Cortex of kidney (tissue), 1 donor: ENCODE data around the gene SMARCE1.
"Not testable (repeated sequence)": the region's sequence is repeated elsewhere in the genome, so short reads cannot be mapped to it uniquely, and the experiment has no call there.

Source experiments
- DNase-seq: peaks from one replicate; lab custom pipeline; 2025; lab: John Stamatoyannopoulos, UW

SMARCE1 gene

DNA sequence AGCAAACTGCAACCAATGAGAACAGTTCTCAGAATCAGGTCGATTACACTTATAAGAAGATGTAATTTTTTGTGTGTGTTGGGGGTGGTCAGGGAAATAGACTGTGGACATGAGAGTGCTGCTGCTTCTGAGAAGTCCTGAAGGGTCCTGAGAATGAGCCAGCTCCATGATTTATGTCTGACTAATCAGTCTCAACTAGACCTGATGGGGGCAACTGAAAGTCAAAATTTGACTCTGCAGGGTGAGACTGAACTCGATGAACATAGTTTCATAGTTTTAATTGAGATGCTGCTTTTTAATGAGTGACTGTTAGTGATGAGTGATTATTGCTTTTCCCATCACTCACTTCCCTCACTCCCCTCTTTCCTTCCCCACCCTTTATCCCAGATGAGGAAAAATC lies 37.3 kb downstream of the SMARCE1 start:
- no peak for DNase-seq

DNA sequence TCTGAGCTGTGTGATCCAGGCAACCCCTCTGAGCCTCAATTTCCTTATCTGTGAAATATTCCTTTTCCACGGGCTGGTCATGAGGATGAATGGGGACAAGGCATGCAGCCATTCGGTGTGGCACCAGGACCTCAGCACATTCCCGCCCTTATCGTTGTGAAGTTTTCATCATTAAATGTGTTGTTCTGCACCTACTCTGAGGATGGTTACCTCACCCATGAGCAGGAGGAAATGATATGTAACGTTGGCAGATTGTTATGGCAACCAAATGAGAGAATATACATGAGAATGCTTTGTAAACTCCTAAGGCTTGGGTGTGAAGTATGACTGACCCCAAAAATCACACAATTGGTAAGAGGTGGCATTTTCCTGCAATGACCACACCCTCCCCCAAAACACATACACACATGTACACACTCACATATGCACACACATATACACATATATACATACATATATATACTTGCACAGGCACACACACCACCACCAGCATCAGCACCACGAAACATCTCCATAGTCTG lies 39.5 kb downstream of the SMARCE1 start:
- no peak for DNase-seq

DNA sequence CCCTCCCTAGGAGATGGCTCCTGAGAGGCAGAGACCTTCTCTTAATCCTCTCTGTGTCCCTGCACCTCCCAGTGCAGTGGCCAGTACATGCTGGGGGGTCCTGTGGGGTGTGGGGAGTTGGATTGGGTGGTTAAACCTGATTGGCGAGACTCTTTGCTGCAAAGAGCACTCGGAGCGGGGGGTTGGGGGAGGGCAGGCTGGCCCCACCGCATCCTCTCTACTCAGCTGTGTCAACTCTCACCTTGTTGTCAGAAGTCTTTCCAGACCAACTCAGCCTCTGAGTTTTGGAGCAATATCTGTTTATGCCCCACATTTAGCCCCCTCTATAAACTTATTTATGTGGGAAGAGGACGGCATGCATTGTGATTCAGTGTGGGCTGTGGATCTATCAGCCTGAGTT lies 40.0 kb downstream of the SMARCE1 start:
- DNase-seq = no peak

DNA sequence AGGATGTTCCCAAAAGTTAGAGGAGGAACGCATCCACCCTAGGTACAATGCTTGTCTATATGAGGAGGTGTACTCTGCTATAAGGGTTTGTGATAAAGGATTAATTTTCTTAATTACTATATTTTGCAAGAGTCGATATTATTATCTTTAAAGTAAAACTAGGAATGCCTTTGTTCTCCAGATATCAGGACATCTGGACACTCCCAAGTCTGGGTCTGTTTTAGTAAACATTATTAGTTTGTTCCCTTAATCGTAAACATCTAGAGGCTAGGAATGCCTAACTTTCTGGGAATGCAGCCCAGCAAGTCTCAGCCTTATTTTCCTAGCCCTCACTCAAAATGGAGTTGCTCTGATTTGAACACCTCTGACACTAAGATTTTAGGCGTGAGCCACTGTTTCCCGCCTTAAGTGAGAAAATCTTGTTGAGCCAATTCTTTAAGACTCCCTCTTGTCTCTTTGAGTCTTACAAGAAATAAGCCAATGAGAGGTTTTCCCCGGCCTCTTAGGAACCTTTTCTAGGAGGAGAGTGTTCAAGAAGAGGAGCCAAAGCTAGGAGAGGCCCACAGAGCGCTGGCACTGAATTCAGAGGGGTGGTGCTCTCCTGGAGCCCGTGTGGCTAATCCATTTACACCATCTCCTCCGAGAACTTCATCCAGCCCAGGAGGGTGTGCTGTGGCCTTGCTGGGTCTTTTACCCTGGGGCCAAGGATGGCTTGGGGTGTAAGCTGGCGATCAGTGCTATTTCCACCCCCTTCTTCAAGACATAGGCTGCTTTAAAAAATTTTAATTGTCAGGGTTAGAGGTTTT lies 40.9 kb downstream of the SMARCE1 start:
- DNase-seq = no peak

DNA sequence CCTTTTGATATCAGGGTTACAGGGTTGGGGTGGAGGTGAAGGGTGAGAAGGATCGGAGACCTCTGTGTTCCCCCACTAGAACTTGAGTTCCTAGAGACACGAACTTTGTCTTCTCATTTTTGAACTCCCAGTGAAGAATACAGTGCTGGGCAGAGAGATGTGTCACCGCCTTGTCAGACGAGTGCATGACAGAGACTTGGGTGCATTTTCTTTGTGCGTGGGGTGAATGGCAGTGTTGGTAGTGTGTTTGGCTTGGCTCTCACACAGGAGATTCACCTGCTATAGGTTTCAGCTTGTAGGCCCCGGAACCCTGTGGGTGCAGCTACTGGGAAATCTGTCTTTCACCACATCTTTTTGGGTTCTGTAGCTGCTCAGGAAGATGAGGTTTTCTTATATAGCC lies 42.3 kb downstream of the SMARCE1 start:
- no peak for DNase-seq

DNA sequence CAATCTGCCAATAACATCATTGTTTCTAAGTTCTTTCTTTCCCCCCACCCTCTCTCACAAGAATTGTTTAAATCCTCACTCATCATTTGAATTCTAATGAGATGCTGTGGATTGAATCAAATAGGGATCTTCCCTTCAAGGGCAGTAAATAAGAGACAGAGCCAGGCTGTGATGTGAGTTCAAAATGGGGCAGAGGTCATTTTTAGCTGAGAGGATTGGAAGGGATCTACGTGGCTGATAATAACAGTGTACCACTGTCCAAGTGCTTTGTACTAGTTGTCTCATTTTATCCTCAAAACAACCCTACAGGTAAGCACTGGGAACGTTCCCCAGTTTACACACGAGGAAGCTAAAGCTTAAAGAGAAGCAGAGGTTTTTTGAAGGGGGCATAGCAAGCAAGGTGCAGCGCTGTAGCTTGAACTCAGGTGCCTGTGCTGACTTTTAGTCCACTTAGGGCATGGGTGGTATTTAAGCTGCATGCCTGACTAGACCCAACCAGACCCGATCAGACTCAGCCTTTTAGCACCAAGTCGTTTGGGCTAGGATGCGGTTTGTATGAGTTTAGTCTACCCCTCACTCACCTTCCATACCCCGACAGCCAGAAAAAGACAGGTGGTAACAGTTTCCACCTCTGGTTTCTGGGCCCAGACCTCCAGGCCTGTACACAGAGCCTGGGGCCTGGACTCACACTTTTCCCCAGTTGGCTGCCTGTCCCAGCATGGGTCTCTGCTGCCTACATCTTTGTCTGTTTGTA lies 43.1 kb downstream of the SMARCE1 start:
- DNase-seq = no peak

DNA sequence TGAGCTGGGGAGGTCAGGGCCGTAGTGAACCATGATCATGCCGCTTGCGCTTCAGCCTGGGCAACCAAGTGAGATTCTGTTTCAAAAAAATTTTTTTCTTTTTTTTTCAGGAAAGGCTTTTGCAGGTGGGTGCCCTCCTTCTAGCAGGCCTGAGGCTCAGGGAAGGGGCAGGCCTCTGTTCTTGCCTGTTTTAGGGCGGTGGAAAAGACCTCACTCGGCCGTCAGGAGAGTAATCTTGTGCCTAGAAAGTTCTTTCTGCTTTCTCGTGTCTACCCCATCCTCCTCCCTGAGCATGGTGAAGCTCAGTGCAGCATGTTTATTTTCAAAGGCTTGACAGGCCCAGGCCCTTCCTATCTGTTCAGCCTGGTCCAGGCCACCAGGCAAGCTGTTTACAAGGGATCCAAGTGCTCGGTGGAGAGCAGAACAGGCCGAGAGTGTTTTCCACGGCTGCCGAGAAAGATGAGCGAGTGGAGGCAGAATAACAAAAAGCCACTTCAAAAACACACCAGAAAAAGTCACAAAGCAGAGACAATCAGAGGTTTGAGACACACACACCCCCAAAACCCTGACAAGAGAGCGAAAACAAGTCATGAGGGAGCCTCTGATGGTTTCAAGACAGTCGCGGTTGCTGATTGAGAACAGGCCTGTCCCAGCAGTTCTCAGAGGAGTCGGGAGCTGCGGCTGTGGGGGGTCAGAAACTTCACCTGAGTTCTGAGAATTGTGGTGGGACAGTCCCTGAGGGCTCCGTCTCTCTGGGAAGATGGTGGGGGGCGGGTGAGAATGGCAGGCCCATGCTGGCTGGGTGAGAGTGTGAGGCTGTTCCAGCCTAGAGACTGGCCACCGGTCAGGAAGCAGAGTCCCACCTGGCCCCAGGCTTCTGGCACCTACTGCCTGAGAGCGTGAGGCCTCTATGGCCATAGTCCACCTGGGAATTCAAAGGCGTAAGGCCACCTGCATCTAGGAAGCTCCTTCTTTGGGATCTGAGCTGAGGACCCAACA lies 44.9 kb downstream of the SMARCE1 start:
- no peak for DNase-seq

DNA sequence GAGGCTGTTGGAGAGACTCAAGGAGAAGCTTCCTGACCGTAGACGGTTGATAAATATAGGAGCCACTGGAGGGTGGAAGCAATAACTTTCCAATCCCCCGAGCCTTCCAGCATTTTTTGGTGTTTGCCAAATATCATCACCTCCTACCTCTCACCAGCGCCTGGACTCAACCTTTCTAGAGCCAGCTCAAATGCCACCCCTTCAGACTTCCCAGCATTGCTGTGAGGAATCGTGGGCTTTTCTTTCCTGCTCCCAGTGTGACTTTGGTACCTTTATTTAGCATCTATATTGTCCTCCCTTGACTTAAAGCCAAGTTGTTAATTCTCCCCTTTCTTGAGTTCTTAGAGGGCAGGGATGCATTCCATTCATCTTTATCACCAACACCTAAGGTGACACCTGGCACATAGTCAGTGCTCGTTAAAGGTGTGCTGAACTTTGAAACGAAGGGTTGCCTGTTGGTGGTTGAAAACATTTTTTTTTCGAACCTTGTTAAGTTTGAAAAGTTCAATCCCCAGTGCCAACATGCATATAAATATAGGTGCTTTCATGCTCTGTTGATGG lies 47.1 kb downstream of the SMARCE1 start:
- DNase-seq = no peak

DNA sequence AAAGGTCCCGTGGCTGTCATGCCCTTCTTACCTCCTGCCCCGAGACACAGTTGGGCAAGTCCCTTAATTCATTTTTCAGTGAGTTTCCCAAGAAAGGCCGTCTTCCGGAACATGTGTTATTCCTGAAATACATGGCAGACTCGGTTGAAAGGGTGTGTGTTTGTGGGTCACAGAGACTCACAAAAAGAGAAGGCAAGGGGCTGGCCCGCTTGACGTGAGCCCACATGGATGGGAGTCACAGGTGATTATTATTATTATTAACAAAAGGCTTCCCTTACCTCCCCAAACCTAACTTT lies 48.2 kb downstream of the SMARCE1 start:
- DNase-seq = no peak

DNA sequence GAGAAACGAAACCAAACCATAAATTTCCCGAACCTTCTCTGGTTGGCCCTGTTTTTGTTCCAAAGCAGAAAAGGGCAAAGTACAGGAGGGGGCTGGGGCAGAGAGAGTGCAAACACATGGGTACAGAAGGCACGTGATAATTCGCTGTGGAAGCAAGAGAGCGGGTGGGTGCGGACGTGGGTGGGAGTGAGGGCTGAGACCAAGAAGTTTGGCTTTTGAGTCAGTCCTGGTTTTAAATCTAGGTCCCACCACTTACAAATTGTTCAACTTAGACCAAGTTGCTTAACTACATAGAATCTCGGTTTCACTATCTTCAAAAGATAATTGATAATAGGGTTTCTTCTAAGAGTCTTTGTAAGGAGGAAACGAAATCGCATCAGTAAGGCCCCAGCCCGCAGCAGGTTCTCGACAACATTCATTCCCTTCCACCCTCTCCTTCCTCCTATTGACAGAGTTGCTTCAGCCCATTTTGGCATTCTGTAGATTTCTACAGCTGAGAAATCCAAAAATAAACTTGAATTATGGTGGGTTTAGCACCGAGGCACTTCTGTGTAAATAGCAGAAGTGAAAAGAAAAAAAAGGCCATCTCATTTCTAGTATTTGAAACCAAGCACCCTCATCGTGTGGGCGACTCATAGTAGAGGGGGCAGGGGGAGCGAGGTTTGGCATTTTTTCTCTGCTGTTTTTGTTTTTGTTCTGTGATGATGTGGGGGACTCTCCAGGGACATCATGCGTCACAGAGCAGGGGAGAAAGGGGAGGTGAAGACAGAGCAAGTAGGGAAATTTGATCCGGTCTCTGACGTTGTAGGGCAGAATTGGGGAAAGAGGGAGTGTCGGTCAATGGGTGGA lies 48.8 kb downstream of the SMARCE1 start:
- no peak for DNase-seq

DNA sequence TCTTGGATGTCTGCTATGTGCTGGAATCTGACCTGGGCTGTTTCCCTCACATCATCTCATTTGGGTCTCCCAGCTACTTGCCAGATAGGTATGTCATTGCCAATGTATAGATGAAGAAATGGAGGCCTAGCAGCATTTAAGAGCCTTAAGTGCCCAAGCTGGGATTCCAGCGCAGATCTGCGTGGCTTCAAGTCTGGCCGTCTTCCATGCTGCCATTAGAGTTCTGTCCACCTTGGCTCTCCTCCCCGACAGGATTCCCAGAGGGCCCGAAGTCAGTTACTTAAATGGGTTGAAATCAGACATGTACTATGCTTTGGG lies 49.4 kb downstream of the SMARCE1 start:
- no peak for DNase-seq

DNA sequence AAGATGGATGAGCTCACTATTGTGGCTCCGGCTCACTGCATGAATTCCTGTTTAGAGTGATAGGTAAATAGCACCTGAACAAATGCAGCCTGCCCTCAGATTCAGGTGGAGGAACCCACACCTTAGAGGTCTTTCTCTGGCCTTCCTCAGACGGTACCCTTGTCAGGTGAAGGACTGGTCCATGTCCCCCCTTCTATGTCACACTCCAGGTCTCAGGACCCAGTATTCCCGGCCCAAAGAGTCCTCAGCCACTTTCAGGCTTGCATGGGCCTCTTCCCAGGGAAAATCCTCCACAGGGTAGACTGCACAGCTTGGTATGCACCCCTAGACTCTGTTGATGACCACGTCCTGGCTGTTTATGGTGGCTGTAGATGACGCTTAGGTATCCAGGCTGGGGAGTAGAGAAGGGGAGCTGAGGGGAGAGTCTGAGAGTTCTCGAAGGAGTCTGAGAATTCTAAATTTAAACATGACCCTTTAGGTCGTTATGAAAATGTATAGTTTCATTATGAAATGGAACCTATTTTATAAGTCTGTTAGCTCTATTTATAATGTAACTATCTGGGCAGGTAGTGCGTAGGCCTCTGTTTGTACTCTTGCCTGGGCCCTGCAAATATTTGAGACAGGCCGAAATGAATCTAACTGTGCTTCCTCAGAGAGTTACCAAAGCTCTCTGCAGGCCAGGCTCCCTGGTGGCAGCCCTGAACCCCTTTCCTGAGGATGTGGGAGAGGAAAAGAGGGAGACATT lies 49.9 kb downstream of the SMARCE1 start:
- DNase-seq = no peak

DNA sequence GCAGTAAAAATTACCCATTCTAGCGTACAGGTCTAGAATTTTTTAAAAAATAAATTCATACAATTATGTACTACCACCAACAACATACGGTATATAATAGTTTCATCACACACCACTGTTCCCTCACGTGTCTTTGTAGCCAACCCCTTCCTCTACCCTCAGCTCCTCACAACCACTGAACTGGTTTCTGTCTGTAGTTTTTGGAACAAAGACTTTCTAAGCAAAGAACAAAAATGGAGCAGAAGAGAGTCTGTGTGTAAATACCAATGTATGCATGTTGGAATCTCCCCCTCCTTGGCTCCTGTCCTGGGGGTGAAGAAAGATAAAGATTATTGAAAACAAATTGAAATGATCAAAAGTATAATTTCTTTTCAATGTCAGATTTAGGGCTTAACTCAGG lies 50.5 kb downstream of the SMARCE1 start:
- no peak for DNase-seq

DNA sequence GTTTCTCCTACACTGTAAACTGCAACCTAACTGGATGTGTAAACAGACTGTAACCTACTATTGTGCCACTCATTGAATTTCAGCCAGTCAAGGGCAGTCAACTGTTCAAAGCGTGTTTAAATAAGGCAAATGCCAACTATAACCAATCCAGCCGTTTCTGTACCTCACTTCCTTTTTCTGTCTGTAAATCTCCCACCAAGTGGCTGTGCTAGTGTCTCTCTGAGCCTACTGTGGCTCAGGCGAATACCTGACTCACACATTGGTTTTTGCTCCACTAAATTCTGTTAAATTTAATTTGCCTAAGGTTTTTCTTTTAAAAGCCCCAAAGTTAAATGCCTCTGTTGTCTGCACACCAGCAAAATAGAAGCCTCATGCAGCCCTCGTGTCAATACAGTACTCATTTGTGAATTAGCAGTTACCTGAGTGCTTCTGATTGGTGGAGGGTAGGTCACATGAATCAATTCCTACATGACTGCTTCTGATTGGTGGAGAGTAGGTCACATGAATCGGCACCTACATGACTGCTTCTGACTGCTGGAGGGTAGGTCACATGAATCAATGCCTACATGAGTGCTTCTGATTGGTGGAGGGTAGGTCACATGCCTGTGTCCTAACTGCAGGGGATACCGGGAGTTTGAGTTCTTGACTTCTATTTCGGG lies 51.2 kb downstream of the SMARCE1 start:
- DNase-seq = no peak

DNA sequence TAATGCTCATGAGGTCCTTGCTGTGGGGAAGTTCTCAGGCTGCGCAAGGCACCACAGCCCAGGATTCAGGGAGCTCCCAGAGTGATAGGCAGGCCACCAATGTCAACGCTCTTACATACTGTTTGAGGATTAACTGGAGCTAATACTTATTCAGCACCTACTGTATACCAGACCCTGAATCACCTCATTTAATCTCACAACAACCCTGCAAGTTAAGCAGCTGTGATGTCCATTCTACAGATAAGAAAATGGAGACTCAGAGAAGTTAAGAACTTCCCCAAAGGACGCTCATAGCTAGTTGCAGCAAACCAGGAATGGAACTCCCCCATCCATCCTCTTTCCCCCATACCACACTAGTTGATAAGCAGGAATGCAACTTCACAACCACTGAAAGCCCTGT lies 56.9 kb downstream of the SMARCE1 start:
- no peak for DNase-seq

DNA sequence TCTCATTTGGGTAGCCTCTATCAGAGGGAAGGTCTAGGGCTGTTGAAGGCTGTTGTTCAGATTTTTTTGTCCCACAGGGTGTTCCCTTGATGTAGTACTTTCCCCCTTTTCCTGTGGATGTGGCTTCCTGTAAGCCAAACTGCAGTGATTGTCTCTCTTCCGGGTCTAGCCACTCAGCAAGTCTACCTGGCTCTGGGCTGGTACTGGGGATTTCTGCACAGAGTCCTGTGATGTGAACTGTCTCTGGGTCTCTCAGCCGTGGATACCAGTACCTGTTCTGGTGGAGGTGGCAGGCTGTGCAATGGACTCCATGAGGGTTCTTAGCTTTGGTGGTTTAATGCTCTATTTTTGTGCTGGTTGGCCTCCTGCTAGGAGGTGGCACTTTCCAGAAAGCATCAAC lies 59.1 kb downstream of the SMARCE1 start:
- no peak for DNase-seq

DNA sequence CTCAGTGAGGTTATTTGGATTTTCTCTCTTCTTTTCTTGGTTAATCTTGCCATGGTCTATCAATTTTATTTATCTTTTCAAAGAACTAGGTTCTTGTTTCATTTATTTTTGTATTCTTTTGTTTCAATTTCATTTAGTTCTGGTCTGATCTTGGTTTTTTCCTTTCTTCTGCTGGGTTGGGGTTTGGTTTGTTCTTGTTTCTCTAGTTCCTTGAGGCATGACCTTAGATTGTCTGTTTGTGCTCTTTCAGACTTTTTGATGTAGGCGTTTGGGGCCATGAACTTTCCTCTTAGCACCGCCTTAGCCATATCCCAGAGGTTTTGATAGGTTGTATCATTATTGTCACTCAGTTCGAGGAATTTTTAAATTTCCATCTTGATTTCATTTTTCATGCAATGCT lies 61.4 kb downstream of the SMARCE1 start:
- not testable (repeated sequence) for DNase-seq

DNA sequence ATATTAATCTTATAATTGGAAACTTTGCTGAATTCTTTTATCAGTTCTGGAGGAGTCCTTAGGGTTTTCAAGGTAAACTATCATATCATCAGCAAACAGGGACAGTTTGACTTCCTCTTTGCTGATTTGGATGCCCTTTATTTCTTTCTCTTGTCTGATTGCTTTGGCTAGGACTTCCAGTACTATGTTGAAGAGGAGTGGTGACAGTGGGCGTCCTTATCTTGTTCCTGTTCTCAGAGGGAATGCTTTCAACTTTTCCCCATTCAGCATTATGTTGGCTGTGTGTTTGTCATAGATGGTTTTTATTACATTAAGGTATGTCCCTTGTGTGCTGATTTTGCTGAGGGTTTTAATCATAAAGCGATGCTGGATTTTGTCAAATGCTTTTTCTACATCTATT lies 62.7 kb downstream of the SMARCE1 start:
- DNase-seq = not testable (repeated sequence)

DNA sequence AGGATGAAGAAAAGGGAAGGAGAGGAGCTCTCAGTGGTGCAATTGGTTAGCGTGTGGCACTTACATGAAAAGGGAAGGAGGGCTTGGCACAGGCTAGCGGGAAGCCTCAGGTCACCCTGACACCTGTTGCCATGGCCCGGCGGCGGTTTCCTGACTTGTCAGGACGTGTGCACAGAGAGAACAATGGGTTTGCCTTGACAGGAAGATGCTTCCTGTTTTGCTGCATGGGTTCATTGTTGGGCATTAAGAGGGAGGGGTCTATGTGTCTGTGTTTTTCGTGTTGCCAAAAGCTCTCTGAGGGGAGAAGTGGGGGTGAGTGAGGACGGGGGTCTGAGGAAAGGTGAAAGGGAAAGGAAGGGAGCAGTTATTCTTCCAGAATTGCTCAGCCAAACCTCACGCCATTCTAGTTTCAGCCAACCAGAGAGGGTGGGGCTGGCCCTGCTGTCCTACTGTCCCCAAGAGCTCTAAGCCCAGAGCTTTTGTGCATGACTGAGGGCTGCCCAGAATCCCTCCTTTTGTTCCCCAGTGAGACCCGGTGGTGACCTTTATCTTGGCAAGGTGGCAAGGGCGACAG lies 65.2 kb downstream of the SMARCE1 start:
- DNase-seq = no peak

DNA sequence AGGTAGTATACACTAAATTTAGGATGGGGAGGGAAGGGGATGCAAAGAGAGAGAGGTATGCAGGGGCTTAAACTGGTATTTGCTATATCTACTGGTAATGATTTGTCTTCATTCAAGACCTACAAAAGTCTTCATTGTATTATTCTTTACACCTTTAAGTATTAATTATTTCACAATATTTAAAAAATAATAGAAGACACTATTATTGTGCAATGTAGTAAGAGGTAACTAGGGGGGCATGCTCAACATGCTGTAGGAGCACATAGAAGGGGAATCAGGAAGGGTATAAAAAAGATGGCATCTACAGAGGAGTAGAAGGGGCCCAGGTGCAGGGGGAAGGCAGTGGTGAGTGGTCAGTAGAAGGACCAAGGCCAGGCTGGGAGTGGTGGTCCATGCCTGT lies 67.5 kb downstream of the SMARCE1 start:
- DNase-seq = no peak
